ENCODE data around the gene PYDC2.

- TF ChIP-seq, protein P1, sequence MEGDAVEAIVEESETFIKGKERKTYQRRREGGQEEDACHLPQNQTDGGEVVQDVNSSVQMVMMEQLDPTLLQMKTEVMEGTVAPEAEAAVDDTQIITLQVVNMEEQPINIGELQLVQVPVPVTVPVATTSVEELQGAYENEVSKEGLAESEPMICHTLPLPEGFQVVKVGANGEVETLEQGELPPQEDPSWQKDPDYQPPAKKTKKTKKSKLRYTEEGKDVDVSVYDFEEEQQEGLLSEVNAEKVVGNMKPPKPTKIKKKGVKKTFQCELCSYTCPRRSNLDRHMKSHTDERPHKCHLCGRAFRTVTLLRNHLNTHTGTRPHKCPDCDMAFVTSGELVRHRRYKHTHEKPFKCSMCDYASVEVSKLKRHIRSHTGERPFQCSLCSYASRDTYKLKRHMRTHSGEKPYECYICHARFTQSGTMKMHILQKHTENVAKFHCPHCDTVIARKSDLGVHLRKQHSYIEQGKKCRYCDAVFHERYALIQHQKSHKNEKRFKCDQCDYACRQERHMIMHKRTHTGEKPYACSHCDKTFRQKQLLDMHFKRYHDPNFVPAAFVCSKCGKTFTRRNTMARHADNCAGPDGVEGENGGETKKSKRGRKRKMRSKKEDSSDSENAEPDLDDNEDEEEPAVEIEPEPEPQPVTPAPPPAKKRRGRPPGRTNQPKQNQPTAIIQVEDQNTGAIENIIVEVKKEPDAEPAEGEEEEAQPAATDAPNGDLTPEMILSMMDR (IDR thresholded peaks at IDR 0.05) = no peak
- TF ChIP-seq POLR2A (IDR thresholded peaks at IDR 0.05) = no peak
Observed at GRCh38 chr3:191435981-191436380, 25.0 kb upstream of the PYDC2 start.

Measured in adrenal gland (tissue), 5 donors.